GM12878 (cell line): ENCODE data around the gene TMEM212.

Source experiments
- RBBP5 ChIP-seq: fragments of 200-600 bp; sonication (generic); conservative IDR thresholded peaks from 2 replicates; pipeline ENCODE4 v1.6.1; 2016
- SP1 ChIP-seq: IDR thresholded peaks from one replicate; pipeline ENCODE4 v1.6.1; 2011; ENCODE audit warnings: low read depth, low read length
- YY1 ChIP-seq: IDR thresholded peaks from 2 replicates; pipeline ENCODE4 v1.6.1; 2011; ENCODE audit warnings: low read depth, mild to moderate bottlenecking, low read length
- ZNF24 ChIP-seq: fragments of 450-650 bp; IDR thresholded peaks from 2 replicates; pipeline ENCODE4 v1.6.1; 2017; ENCODE audit warnings: antibody characterized with exemption, mild to moderate bottlenecking
- ZNF274 ChIP-seq: IDR thresholded peaks from one replicate; pipeline ENCODE4 v1.8.0; 2011; ENCODE audit not compliant: insufficient read length, insufficient read depth
- TF ChIP-seq, protein P1 (sequence below), 3 experiments: IDR thresholded peaks in 2 of 3; conservative IDR thresholded peaks in 1 of 3; 2 replicates each; pipeline ENCODE4 v1.5.1; 2011; ENCODE audit warnings: low read depth in 3 of 3, low read length in 3 of 3, mild to moderate bottlenecking in 3 of 3, control low read depth in 2 of 3, moderate library complexity in 2 of 3, inconsistent platforms in 1 of 3, mixed read lengths in 1 of 3; ENCODE audit not compliant: control insufficient read depth in 2 of 3, insufficient read depth in 1 of 3; ENCODE audit errors: extremely low read depth in 1 of 3
- TF ChIP-seq, protein P2 (sequence below): IDR thresholded peaks from 2 replicates; pipeline ENCODE4 v1.6.1; 2011; ENCODE audit warnings: mild to moderate bottlenecking, low read depth, low read length, moderate library complexity; ENCODE audit not compliant: insufficient replicate concordance

DNA sequence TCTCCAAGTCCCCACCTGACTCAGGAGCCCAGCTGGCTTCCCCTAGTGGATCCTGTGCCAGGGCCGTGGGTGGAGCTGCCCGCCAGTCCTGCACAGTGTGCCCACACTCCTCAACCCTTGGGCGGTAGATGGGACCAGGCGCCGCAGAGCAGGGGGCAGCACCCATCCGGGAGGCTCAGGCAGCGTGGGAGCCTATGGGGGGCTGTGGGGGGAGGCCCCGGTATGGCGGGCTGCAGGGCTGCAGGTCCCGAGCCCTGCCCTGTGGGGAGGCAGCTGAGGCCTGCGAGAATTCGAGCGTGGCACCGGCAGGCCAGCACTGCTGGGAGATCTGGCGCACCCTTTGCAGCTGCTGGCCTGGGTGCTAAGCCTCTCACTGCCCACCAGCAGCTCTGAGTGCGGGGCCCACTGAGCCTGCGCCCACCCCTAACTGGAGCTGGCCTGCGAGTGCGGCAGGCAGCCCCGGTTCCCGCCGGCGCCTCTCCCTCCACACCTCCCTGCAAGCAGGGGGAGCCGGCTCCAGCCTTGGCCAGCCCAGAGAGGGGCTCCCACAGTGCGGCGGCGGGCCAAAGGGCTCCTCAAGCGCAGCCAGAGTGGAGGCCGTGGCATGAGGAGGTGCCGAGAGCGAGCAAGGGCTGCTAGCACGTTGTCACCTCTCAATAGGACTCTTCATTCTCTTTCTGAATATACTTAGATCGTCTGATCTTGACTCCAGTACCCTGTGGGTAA is 64.0 kb downstream of the TMEM212 start:
- no peak for TF ChIP-seq ZNF24
- TF ChIP-seq, protein P1, sequence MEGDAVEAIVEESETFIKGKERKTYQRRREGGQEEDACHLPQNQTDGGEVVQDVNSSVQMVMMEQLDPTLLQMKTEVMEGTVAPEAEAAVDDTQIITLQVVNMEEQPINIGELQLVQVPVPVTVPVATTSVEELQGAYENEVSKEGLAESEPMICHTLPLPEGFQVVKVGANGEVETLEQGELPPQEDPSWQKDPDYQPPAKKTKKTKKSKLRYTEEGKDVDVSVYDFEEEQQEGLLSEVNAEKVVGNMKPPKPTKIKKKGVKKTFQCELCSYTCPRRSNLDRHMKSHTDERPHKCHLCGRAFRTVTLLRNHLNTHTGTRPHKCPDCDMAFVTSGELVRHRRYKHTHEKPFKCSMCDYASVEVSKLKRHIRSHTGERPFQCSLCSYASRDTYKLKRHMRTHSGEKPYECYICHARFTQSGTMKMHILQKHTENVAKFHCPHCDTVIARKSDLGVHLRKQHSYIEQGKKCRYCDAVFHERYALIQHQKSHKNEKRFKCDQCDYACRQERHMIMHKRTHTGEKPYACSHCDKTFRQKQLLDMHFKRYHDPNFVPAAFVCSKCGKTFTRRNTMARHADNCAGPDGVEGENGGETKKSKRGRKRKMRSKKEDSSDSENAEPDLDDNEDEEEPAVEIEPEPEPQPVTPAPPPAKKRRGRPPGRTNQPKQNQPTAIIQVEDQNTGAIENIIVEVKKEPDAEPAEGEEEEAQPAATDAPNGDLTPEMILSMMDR (IDR thresholded peaks at IDR 0.05 in 2 of 3, conservative IDR thresholded peaks at IDR 0.05 in 1 of 3; ENCODE audit: control insufficient read depth in 2 of 3, extremely low read depth in 1 of 3, insufficient read depth in 1 of 3, low read depth in 3 of 3, low read length in 3 of 3): no peak
- TF ChIP-seq, protein P2, sequence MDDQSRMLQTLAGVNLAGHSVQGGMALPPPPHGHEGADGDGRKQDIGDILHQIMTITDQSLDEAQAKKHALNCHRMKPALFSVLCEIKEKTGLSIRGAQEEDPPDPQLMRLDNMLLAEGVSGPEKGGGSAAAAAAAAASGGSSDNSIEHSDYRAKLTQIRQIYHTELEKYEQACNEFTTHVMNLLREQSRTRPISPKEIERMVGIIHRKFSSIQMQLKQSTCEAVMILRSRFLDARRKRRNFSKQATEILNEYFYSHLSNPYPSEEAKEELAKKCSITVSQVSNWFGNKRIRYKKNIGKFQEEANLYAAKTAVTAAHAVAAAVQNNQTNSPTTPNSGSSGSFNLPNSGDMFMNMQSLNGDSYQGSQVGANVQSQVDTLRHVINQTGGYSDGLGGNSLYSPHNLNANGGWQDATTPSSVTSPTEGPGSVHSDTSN: no peak
- no peak for TF ChIP-seq SP1
- no peak for TF ChIP-seq ZNF274
- no peak for TF ChIP-seq YY1
- TF ChIP-seq RBBP5: no peak
